ENCODE measurements around the gene CIT. TPM values are rescaled to one million over a fixed set of nuclear protein-coding genes. Genes with fewer than 3 reads are reported as not detected.
"Not testable (repeated sequence)": the region's sequence is repeated elsewhere in the genome, so short reads cannot be mapped to it uniquely, and the experiment has no call there.

The CIT gene
- total and polyA plus RNA-seq, 4 donors: 0.31 to 24.7 (median 1.8) TPM

GRCh38 chr12:119659289-119659897, 217.7 kb downstream of the CIT start:
- H3K27ac ChIP-seq (ENCODE audit: low read depth in 1 of 2, low read length in 2 of 2): no peak overlapping the region
- H3K4me3 ChIP-seq (ENCODE audit: low read depth in 1 of 3, low read length in 3 of 3): no peak overlapping the region
- no peaks in the 10 kb centered on the region for H3K36me3 ChIP-seq (ENCODE audit: control insufficient read depth in 4 of 4, insufficient read depth in 3 of 4, low read depth in 1 of 4, low read length in 3 of 4)
- H3K9me3 ChIP-seq (ENCODE audit: control insufficient read depth in 4 of 4, low read length in 3 of 4): no peaks in the 10 kb centered on the region
- DNase-seq (ENCODE audit: low spot score): no peak
- H3K9ac ChIP-seq (ENCODE audit: low read depth in 1 of 2, low read length in 2 of 2): no peak overlapping the region
- peak; percentile 96 for TF ChIP-seq CTCF (IDR thresholded peaks at IDR 0.05; ENCODE audit: low read depth, low read length, missing input control)
- TF ChIP-seq FOXA2 (IDR thresholded peaks at IDR 0.05): no peak
- no peak for TF ChIP-seq GABPA (IDR thresholded peaks at IDR 0.05 in 1 of 2, conservative IDR thresholded peaks at IDR 0.05 in 1 of 2)
- no peak for TF ChIP-seq NR2F2 (IDR thresholded peaks at IDR 0.05)
- peak; percentile 68 to 76 for TF ChIP-seq RAD21 (IDR thresholded peaks at IDR 0.05)
- no peaks in the 10 kb centered on the region for H3K4me1 ChIP-seq (ENCODE audit: control insufficient read depth in 4 of 4, insufficient read depth in 4 of 4, low read length in 3 of 4)
- 34% methylated on average over 6 of the region's 6 CpGs for WGBS
- no peaks in the 10 kb centered on the region for H3K27me3 ChIP-seq (ENCODE audit: control insufficient read depth in 4 of 4, insufficient read depth in 4 of 4, low read length in 3 of 4)

- DNase-seq (ENCODE audit: low spot score); H3K27ac ChIP-seq (ENCODE audit: low read depth in 1 of 2, low read length in 2 of 2); H3K9ac ChIP-seq (ENCODE audit: low read depth in 1 of 2, low read length in 2 of 2); H3K4me3 ChIP-seq (ENCODE audit: low read depth in 1 of 3, low read length in 3 of 3); H3K9me3 ChIP-seq (ENCODE audit: control insufficient read depth in 4 of 4, low read length in 3 of 4); H3K36me3 ChIP-seq (ENCODE audit: control insufficient read depth in 4 of 4, insufficient read depth in 3 of 4, low read depth in 1 of 4, low read length in 3 of 4); H3K4me1 ChIP-seq (ENCODE audit: control insufficient read depth in 4 of 4, insufficient read depth in 4 of 4, low read length in 3 of 4); H3K27me3 ChIP-seq (ENCODE audit: control insufficient read depth in 4 of 4, insufficient read depth in 4 of 4, low read length in 3 of 4): not testable (repeated sequence)
- 94% methylated on average over 6 of the region's 6 CpGs for WGBS
Measured at GRCh38 chr12:119658166-119658565, 219.0 kb downstream of the CIT start.

GRCh38 chr12:119657001-119657400, 220.1 kb downstream of the CIT start:
- not testable (repeated sequence) for H3K4me3 ChIP-seq (ENCODE audit: low read depth in 1 of 3, low read length in 3 of 3); DNase-seq (ENCODE audit: low spot score); H3K4me1 ChIP-seq (ENCODE audit: control insufficient read depth in 4 of 4, insufficient read depth in 4 of 4, low read length in 3 of 4); H3K36me3 ChIP-seq (ENCODE audit: control insufficient read depth in 4 of 4, insufficient read depth in 3 of 4, low read depth in 1 of 4, low read length in 3 of 4); H3K9me3 ChIP-seq (ENCODE audit: control insufficient read depth in 4 of 4, low read length in 3 of 4); H3K9ac ChIP-seq (ENCODE audit: low read depth in 1 of 2, low read length in 2 of 2); H3K27me3 ChIP-seq (ENCODE audit: control insufficient read depth in 4 of 4, insufficient read depth in 4 of 4, low read length in 3 of 4); H3K27ac ChIP-seq (ENCODE audit: low read depth in 1 of 2, low read length in 2 of 2)
- 90% methylated on average over 2 of the region's 2 CpGs for WGBS

GRCh38 chr12:119652665-119653064, 224.5 kb downstream of the CIT start:
- no peaks in the 10 kb centered on the region for H3K4me1 ChIP-seq (ENCODE audit: control insufficient read depth in 4 of 4, insufficient read depth in 4 of 4, low read length in 3 of 4)
- WGBS: 74% methylated on average over 3 of the region's 3 CpGs
- no peaks in the 10 kb centered on the region for H3K27me3 ChIP-seq (ENCODE audit: control insufficient read depth in 4 of 4, insufficient read depth in 4 of 4, low read length in 3 of 4)
- no peaks in the 10 kb centered on the region for H3K36me3 ChIP-seq (ENCODE audit: control insufficient read depth in 4 of 4, insufficient read depth in 3 of 4, low read depth in 1 of 4, low read length in 3 of 4)
- no peak overlapping the region for H3K9ac ChIP-seq (ENCODE audit: low read depth in 1 of 2, low read length in 2 of 2)
- TF ChIP-seq ATF3 (IDR thresholded peaks at IDR 0.05): no peak
- TF ChIP-seq HNF4G (IDR thresholded peaks at IDR 0.05): no peak
- TF ChIP-seq CTCF (IDR thresholded peaks at IDR 0.05; ENCODE audit: low read depth, low read length, missing input control): no peak
- TF ChIP-seq RXRA (IDR thresholded peaks at IDR 0.05): no peak
- no peak for TF ChIP-seq RAD21 (IDR thresholded peaks at IDR 0.05)
- TF ChIP-seq SP1 (IDR thresholded peaks at IDR 0.05): no peak
- TF ChIP-seq GABPA (IDR thresholded peaks at IDR 0.05 in 1 of 2, conservative IDR thresholded peaks at IDR 0.05 in 1 of 2): no peak
- no peak for TF ChIP-seq MAX (IDR thresholded peaks at IDR 0.05)
- no peak for TF ChIP-seq JUND (IDR thresholded peaks at IDR 0.05)
- no peak overlapping the region for H3K4me3 ChIP-seq (ENCODE audit: low read depth in 1 of 3, low read length in 3 of 3)
- DNase-seq (ENCODE audit: low spot score): no peak
- no peak overlapping the region for H3K27ac ChIP-seq (ENCODE audit: low read depth in 1 of 2, low read length in 2 of 2)
- peaks cover 0 to 4% (median 0%) of the 10 kb centered on the region in 4 donors for H3K9me3 ChIP-seq (ENCODE audit: control insufficient read depth in 4 of 4, low read length in 3 of 4)
